Mesendoderm (in vitro differentiated cells): ENCODE data around the gene SLC43A2.

ENCODE experiments used
- DNase-seq: peaks from one replicate; pipeline ENCODE4 v3.0.0; 2013
- H2AK5ac ChIP-seq: 2 replicates; pipeline ENCODE4 v1.6.1; 2013; ENCODE audit warnings: low read length, inconsistent platforms
- H2BK120ac ChIP-seq: 2 replicates; pipeline ENCODE4 v1.6.1; 2013; ENCODE audit warnings: low read depth, mild to moderate bottlenecking, low read length, moderate library complexity, mixed read lengths
- H2BK15ac ChIP-seq: replicated peaks from 2 replicates; pipeline ENCODE4 v1.6.1; 2013; ENCODE audit warnings: low read depth, mild to moderate bottlenecking, moderate library complexity
- H2BK5ac ChIP-seq: 2 replicates; pipeline ENCODE4 v1.6.1; 2013; ENCODE audit warnings: low read length, inconsistent platforms
- H3K18ac ChIP-seq: 2 replicates; pipeline ENCODE4 v1.6.1; 2013; ENCODE audit warnings: mild to moderate bottlenecking, low read length, mixed read lengths
- H3K23ac ChIP-seq: one replicate; pipeline ENCODE4 v1.6.1; 2013; ENCODE audit warnings: low read length
- H3K27ac ChIP-seq: 2 replicates; pipeline ENCODE4 v1.5.1; 2013; ENCODE audit warnings: low read depth, mild to moderate bottlenecking, inconsistent platforms, low read length, moderate library complexity
- H3K27me3 ChIP-seq: 2 replicates; pipeline ENCODE4 v1.6.1; 2013; ENCODE audit warnings: low read length, control low read depth, mild to moderate bottlenecking, inconsistent platforms; ENCODE audit not compliant: insufficient read depth, poor library complexity
- H3K36me3 ChIP-seq: 2 replicates; pipeline ENCODE4 v1.6.1; 2013; ENCODE audit warnings: low read length, inconsistent platforms; ENCODE audit not compliant: control insufficient read depth, insufficient read depth
- H3K4ac ChIP-seq: one replicate; pipeline ENCODE4 v1.6.1; 2013; ENCODE audit warnings: low read depth, mild to moderate bottlenecking, low read length, moderate library complexity
- H3K4me1 ChIP-seq: 2 replicates; pipeline ENCODE4 v1.6.1; 2013; ENCODE audit warnings: low read depth, low read length, inconsistent platforms; ENCODE audit not compliant: control insufficient read depth
- H3K4me2 ChIP-seq: 2 replicates; pipeline ENCODE4 v1.6.1; 2013; ENCODE audit warnings: low read length
- H3K4me3 ChIP-seq: 2 replicates; pipeline ENCODE4 v1.5.1; 2013; ENCODE audit warnings: mild to moderate bottlenecking, low read length
- H3K56ac ChIP-seq: one replicate; pipeline ENCODE4 v1.6.1; 2013; ENCODE audit warnings: low read length
- H3K79me1 ChIP-seq: 2 replicates; pipeline ENCODE4 v1.6.1; 2013; ENCODE audit warnings: low read length, inconsistent platforms
- H3K79me2 ChIP-seq: 2 replicates; pipeline ENCODE4 v1.6.1; 2013; ENCODE audit warnings: mild to moderate bottlenecking, low read length; ENCODE audit not compliant: control insufficient read depth, insufficient read depth
- H3K9ac ChIP-seq: 2 replicates; pipeline ENCODE4 v1.6.1; 2013; ENCODE audit warnings: low read length, inconsistent platforms
- H4K5ac ChIP-seq: one replicate; pipeline ENCODE4 v1.6.1; 2013; ENCODE audit warnings: low read length
- H4K8ac ChIP-seq: one replicate; pipeline ENCODE4 v1.6.1; 2013; ENCODE audit warnings: low read depth, mild to moderate bottlenecking, control low read depth, low read length, moderate library complexity
- WGBS: extraction: QIAGEN DNeasy Blood & Tissue Kit; methylation state at CpG from one replicate; pipeline ENCODE4 v1.1.7; 2013; ENCODE audit warnings: low lambda C conversion rate, missing lambda C conversion rate; ENCODE audit not compliant: insufficient coverage; ENCODE audit errors: extremely low coverage; 5-methylcytosine and 5-hydroxymethylcytosine counted together

The SLC43A2 gene

DNA sequence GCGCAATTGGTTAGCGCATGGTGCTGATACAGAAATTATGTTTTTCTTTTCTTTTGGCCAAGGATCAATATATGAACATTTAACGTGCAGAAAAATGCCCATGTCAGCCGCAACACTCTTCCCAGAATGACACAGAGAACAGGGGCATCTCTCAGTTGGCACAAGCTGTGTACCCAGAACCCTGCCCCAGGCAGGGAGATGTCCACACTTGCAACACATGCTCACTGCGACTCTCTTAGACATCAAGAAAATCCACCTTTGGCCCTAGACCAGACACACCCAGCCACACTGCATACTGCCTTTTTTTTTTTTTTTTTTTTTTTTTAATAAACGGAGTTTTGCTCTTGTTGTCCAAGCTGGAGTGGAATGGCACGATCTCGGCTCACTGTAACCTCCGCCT lies 83.0 kb downstream of the SLC43A2 start:
- WGBS = no CpG with 5 or more reads among the region's 9 CpGs
- no peak overlapping the region for H4K5ac ChIP-seq

DNA sequence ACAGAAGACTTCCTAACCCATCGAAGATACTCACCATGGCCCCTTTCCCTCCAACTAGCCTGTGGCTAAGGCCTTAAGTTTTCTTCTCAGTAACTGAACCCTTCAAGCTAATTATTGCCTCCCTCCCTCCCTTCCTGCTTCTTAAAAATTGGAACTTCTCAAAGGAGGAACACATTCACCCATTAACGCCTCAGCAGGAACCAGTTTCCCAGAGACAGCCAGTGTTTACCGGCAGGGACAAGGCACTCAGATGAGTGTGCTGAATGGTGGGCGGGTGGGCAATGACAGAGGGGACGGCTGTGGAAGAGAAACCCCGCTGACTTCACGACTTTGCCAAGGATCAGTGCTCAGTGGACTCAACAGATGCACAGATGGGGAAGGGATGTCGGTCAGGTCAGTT lies 86.3 kb downstream of the SLC43A2 start:
- no CpG with 5 or more reads among the region's 8 CpGs for WGBS
- Histone ChIP-seq H4K8ac (no peak overlapping the region), H3K4me1 (no peaks in the 10 kb centered on the region), H3K79me1 (no peaks in the 10 kb centered on the region), H3K4me2 (no peak overlapping the region), H2BK5ac (no peak overlapping the region), H4K5ac (no peak overlapping the region), H3K4ac (no peak overlapping the region), H2BK15ac (no peak overlapping the region), H3K79me2 (no peaks in the 10 kb centered on the region), H3K23ac (no peak overlapping the region), H3K27me3 (no peaks in the 10 kb centered on the region), H3K9ac (no peak overlapping the region), H3K4me3 (no peak overlapping the region), H2AK5ac (no peak overlapping the region), H3K27ac (no peak overlapping the region), H2BK120ac (no peak overlapping the region), H3K56ac (no peak overlapping the region), H3K18ac (no peak overlapping the region), H3K36me3 (peaks cover 9% of the 10 kb centered on the region)
- DNase-seq = peak; percentile 57

More for the DNA sequence above, 83.0 kb downstream of the SLC43A2 start:
- H2AK5ac ChIP-seq = no peak overlapping the region
- H2BK15ac ChIP-seq = no peak overlapping the region
- no peak overlapping the region for H3K23ac ChIP-seq
- H3K79me2 ChIP-seq = no peaks in the 10 kb centered on the region
- no peak overlapping the region for H3K27ac ChIP-seq
- H3K4ac ChIP-seq = no peak overlapping the region
- H3K9ac ChIP-seq = no peak overlapping the region
- H3K79me1 ChIP-seq = no peaks in the 10 kb centered on the region
- H3K27me3 ChIP-seq = no peaks in the 10 kb centered on the region
- H3K4me3 ChIP-seq = no peak overlapping the region
- no peak overlapping the region for H3K18ac ChIP-seq
- H3K4me1 ChIP-seq = no peaks in the 10 kb centered on the region
- peaks cover 2% of the 10 kb centered on the region for H3K36me3 ChIP-seq
- H3K56ac ChIP-seq = no peak overlapping the region
- H3K4me2 ChIP-seq = no peak overlapping the region
- no peak overlapping the region for H2BK5ac ChIP-seq
- no peak for DNase-seq
- no peak overlapping the region for H4K8ac ChIP-seq
- H2BK120ac ChIP-seq = no peak overlapping the region

DNA sequence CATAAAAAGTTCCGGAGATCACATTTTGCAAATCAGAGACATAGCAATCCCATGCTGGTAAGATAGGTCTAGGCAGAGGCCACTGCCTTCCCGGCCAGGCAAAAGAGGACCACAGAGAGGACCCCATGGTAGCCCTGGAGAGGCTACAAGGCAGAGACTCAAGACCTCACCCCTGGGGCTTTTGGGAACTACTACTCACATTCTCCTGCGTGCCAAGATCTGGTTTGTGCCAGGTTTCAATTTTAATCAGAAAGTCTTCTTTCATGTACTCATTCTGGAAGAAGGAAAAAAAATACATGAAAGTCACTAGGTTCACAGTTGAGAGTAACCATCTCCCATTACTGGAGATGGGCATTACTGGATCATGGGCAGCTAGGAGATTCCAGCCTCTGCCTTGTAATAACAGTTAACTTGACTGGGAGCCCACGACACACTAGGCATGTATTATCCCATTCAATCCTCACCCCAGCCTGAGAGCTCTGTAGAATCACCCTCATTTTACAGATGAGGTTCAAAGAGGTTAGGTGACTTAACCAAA lies 87.2 kb downstream of the SLC43A2 start:
- H3K36me3 ChIP-seq = peaks cover 9% of the 10 kb centered on the region
- no CpG with 5 or more reads among the region's 4 CpGs for WGBS
- no peak overlapping the region for H2BK5ac ChIP-seq
- no peaks in the 10 kb centered on the region for H3K79me1 ChIP-seq
- H3K18ac ChIP-seq = no peak overlapping the region
- H2BK120ac ChIP-seq = no peak overlapping the region
- H3K27ac ChIP-seq = no peak overlapping the region
- no peak overlapping the region for H2BK15ac ChIP-seq
- no peaks in the 10 kb centered on the region for H3K27me3 ChIP-seq
- H3K4ac ChIP-seq = no peak overlapping the region
- no peak overlapping the region for H4K5ac ChIP-seq
- DNase-seq = no peak
- H2AK5ac ChIP-seq = no peak overlapping the region
- H3K79me2 ChIP-seq = no peaks in the 10 kb centered on the region
- H3K9ac ChIP-seq = no peak overlapping the region
- H3K23ac ChIP-seq = no peak overlapping the region
- H3K4me2 ChIP-seq = no peak overlapping the region
- H3K4me1 ChIP-seq = no peaks in the 10 kb centered on the region
- no peak overlapping the region for H3K4me3 ChIP-seq
- H3K56ac ChIP-seq = no peak overlapping the region
- H4K8ac ChIP-seq = no peak overlapping the region

DNA sequence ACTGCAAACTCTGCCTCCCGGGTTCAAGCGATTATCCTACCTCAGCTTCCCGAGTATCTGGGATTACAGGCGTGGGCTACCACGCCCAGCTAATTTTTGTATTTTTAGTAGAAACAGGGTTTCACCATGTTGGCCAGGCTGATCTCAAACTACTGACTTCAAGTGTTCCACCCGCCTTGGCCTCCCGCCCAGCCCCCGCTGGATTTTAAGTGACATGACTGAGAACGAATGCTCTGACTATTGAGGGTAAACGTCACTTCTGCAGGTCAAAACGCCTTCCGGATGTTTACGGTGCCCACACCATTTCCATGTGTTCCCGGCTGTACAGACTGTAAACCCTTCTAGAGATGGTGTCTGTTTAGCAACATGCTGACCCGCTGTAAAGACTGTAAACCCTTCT lies 88.8 kb downstream of the SLC43A2 start:
- DNase-seq = no peak
- Histone ChIP-seq H3K27ac (no peak overlapping the region), H3K36me3 (peaks cover 9% of the 10 kb centered on the region), H3K23ac (no peak overlapping the region), H3K18ac (no peak overlapping the region), H3K4me2 (no peak overlapping the region), H3K4me3 (no peak overlapping the region), H3K4ac (no peak overlapping the region), H3K79me1 (no peaks in the 10 kb centered on the region), H3K9ac (no peak overlapping the region), H2BK5ac (no peak overlapping the region), H2BK120ac (no peak overlapping the region), H4K8ac (no peak overlapping the region), H3K56ac (no peak overlapping the region), H2BK15ac (no peak overlapping the region), H3K79me2 (no peaks in the 10 kb centered on the region), H4K5ac (no peak overlapping the region), H3K27me3 (no peaks in the 10 kb centered on the region), H3K4me1 (no peaks in the 10 kb centered on the region), H2AK5ac (no peak overlapping the region)
- WGBS = no CpG with 5 or more reads among the region's 15 CpGs

DNA sequence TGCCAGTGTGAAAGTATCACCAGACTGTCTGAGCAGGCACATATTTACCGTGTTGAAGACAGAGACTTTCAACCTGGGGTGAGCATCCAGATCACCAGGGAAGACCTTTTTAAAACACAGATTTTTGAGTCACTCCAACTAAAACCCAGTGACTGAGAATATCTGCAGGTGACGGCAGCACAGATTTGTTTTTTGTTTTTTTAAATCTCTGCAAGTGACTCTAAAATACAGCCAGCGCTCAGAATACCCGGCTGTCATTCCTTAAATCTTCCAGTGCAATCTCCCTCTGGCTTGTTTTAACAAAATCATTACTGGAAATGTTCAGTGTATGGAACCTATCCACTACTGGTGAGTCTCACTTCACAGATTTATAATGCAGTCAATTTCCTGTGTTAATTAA lies 92.9 kb downstream of the SLC43A2 start:
- Histone ChIP-seq H3K18ac (no peak overlapping the region), H3K56ac (no peak overlapping the region), H3K79me1 (no peaks in the 10 kb centered on the region), H3K9ac (no peak overlapping the region), H3K79me2 (no peaks in the 10 kb centered on the region), H3K4ac (no peak overlapping the region), H3K23ac (no peak overlapping the region), H4K5ac (no peak overlapping the region), H3K4me2 (no peak overlapping the region), H2BK15ac (no peak overlapping the region), H3K4me3 (no peak overlapping the region), H2AK5ac (no peak overlapping the region), H4K8ac (no peak overlapping the region), H3K27me3 (no peaks in the 10 kb centered on the region), H2BK120ac (no peak overlapping the region), H3K36me3 (peaks cover 7% of the 10 kb centered on the region), H3K27ac (no peak overlapping the region), H3K4me1 (no peaks in the 10 kb centered on the region), H2BK5ac (no peak overlapping the region)
- WGBS = no CpG with 5 or more reads among the region's 4 CpGs
- DNase-seq = no peak

DNA sequence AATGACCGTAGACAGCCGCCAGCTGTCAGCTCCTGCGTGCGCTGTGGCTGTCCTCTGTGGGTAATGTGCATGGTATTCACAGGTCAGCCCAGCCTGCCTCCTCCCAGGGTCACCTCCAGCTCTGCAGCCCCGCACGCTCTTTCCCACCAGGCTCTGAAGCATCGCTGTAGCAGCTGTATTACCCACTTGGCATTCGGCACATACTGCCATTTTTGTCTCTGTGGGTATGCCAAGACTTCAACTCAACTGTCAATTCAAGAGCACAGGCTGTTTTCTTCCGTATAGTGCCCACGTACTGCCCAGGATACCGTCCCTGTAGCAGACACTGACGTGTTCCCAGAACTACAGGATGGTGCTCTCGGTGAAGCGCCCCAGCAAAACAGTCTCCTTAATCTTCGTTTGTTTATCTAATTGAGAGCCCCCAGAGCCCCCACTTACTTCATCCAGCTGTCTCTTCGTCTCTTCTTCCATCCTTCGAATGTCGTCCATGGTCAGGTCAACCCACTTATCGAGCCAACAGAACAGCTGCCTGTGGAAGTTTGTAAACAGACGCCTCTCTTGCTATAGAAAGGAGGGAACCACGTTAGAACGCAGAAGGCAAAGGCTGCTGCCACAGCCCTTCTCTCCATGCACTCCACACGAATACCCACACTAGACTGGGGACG lies 94.8 kb downstream of the SLC43A2 start:
- H3K4me3 ChIP-seq = no peak overlapping the region
- peaks cover 6% of the 10 kb centered on the region for H3K36me3 ChIP-seq
- H3K23ac ChIP-seq = no peak overlapping the region
- no peak overlapping the region for H4K5ac ChIP-seq
- no peak overlapping the region for H3K18ac ChIP-seq
- H2BK120ac ChIP-seq = no peak overlapping the region
- no CpG with 5 or more reads among the region's 24 CpGs for WGBS
- no peak overlapping the region for H2BK15ac ChIP-seq
- H3K27ac ChIP-seq = no peak overlapping the region
- DNase-seq = no peak
- H3K27me3 ChIP-seq = no peaks in the 10 kb centered on the region
- no peak overlapping the region for H3K4ac ChIP-seq
- H2AK5ac ChIP-seq = no peak overlapping the region
- H3K9ac ChIP-seq = no peak overlapping the region
- no peak overlapping the region for H3K56ac ChIP-seq
- no peaks in the 10 kb centered on the region for H3K79me2 ChIP-seq
- H3K4me2 ChIP-seq = no peak overlapping the region
- H3K4me1 ChIP-seq = no peaks in the 10 kb centered on the region
- no peak overlapping the region for H2BK5ac ChIP-seq
- H3K79me1 ChIP-seq = no peaks in the 10 kb centered on the region
- H4K8ac ChIP-seq = no peak overlapping the region
